Stimulated activated CD8-positive, alpha-beta memory T cell treated with anti-CD3 and anti-CD28 coated beads, Interleukin-7, amount 100 ng/mL, for 4 hours (primary cell): Measurements from ENCODE around the gene MED22.
"Not testable (repeated sequence)": the region's sequence is repeated elsewhere in the genome, so short reads cannot be mapped to it uniquely, and the experiment has no call there.

Source experiments
- DNase-seq, 2 donors: peaks; one replicate each; pipeline ENCODE4 v3.0.0-alpha.2; 2020; ENCODE audit warnings: low read depth in 2 of 2

The MED22 gene

DNA sequence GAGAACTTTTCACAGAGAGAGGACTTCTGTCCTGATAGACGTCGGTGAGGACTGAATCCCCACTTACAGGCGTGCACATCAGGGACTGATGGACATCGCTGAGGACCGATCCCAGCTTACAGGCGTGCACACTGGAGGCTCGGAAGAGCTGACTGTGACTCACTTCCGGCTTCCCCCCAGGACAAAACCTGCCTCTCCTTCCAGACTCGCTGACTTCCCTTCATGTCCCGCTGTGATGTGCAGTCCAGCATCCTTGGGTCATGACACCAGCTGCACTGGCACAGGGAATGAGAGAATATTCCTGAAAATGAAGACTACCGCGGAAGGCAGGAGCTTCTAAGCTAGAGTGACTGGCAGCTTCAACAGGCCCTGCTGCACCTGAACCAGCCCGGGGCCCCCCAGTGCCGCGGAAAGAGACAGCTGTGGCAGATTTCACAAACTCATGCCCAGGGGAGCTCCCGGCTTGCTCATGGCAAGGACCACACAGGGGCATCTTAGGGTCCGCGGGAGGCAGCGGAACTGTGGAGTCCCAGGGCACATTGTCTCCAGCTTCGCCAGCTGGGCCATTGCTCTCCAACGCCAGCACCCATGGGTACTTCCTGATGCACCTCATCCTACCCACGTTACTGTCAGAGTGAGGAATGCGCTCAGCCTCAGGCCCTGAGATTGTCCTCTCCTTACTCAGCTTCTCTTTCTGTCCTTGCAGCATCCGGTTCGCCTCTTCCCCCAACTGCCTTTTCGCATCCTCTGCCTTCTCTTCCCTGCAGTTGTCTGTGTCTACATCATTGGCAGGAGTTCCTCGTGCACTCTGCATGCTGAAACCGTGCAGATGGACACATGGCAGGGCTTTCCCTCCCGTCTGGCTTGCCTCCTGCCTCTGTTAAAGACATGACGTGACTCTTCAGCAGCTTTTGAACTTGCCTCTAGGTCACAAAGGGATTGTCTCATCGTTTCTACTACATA is 41.4 kb downstream of the MED22 start:
- no peak for DNase-seq

GRCh38 chr9:133305731-133306130 is 42.2 kb downstream of the MED22 start:
- no peak for DNase-seq

GRCh38 chr9:133304477-133305377 is 43.2 kb downstream of the MED22 start:
- no peak for DNase-seq

DNA sequence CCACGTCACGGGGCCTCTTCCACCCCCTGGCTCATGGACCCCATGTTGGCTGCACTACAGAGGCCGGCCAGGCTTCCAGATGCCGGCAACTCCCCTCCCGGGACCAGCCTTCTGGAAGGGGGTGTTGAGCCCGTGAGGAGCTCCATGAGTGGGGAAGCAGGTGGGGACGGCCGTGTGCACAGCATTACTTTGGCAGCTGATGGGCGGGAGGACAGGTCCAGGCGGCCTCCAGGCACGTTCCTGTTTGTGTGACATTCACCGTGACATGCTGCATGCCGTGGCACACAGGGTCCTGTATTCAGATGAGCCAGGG is 43.8 kb downstream of the MED22 start:
- DNase-seq = no peak

DNA sequence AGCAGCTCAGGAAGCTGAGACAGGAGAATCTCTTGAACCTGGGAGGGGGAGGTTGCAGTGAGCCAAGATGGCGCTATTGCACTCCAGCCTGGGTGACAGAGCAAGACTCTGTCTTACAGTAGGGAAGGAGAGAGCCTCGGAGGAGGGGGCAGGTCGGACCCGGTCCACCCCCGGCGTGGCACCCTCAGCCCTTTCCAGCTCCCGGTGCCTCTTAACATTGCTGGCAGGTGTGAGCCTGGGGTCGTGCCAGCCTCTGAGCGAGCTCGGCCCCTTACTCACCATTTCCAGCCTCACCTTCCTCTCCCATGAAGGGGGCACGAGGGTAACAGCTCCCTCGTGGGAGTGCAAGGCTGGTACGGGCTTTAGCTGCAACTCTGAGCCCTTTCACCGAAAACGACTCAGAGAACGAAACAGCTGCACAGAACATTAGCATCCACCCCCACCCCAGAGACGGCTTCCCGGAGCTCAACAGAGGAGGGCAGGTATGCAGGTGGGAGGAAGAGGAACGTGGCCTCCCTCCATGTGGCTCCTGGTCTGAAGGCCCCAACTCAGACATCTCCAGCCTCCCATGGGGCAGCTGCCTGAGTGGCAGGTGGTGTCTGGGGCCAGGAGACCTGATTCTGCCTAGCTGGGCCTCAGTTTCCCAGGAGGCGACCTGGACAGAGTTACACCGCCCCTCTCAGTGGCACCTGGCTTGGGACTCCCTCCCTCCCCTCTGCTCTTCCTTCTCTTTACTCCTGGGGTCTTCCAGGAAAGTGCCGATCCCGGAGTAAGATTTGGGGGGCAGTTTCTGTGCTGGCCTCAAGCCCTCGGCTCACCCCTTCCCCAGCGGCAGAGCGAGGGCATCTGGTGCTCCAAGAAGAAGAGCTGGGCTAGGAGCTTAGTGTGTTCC is 44.4 kb downstream of the MED22 start:
- DNase-seq = no peak

DNA sequence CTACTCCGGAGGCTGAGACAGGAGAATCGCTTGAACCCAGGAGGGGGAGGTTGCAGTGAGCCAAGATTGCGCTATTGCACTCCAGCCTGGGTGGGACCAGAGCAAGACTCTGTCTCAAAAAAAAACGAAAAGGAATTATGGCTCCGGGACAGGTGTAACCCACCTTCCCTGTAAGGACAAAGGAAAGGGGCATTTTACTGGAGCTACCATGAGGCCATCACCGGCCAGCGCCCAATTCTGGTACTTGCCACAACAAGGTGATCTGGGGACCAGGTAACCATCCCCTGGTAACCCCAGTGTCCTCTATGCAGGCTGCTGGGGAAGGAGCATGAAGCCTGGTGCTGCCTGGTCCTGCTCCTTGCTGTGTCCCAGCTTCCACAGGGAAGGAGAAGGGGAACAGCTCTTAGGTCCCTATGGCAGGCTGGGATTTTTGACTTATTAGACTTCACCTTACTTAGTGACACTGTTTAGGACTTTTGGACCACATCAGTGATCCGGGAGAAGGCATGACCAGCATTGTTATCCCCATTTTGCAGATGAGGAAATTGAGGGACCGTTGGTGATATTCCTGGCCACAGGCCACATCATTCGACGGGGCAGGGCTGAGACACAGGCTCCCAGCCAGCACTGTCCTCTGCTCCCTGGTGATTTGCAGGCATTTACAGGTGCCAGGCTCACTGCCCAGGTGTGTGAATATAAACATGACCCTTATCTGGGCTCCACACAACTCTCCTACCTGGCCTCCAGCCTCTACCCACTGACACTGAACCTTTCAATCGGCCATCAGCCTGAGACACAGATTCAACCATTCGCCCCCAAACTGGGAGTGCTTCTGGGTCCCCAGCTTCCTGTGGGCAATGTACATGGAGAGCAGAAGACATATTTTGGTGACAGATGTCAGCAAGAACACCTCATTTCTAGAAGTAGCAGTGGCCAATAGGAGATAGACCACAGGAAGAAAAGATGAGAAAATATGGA is 46.4 kb downstream of the MED22 start:
- no peak for DNase-seq

DNA sequence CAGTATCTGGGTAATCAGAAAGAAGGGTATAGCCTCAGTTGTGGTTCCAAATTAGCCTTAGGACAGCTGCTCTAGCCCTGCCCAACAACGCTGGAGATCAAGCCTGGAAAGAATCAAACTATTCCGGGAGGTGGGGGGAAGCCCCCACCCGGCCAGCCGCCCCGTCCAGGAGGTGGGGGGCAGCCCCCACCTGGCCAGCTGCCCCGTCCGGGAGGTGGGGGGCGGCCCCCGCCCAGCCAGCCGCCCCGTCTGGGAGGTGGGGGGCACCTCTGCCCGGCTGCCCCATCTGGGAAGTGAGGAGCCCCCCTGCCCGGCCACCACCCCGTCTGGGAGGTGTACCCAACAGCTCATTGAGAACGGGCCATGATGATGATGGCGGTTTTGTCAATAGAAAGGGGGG is 47.9 kb downstream of the MED22 start:
- not testable (repeated sequence) for DNase-seq

DNA sequence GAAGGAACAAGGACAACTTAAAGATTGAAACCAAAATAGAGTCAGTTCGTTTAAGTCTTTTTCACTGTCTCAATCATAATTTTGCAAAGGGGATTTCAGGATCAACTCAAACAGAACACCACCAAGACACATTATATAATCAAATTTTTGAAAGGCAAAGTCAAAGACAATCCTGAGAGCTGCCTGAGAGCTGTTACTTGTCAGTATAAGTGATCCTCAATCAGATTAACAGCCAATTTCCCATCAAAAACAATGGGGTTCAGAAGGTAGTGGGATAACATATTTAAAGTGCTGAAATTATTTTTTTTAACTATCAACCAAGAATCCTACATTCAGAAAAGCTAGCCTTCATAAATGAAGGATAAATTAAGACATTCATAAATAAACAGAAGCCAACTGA is 53.7 kb downstream of the MED22 start:
- no peak for DNase-seq

GRCh38 chr9:133290751-133291302 is 57.1 kb downstream of the MED22 start:
- DNase-seq = no peak
